WERI-Rb-1 (cell line): ENCODE data around the gene ADPRH.

ENCODE experiments used
- DNase-seq: peaks from one replicate; pipeline ENCODE4 v3.0.0-alpha.2; 2020
- H3K27ac ChIP-seq: fragments of 250-450 bp; sonication (Bioruptor Pico); 2 replicates; pipeline ENCODE4 v1.5.1; 2020; ENCODE audit warnings: mild to moderate bottlenecking, moderate library complexity
- H3K27me3 ChIP-seq: fragments of 250-450 bp; sonication (Bioruptor Pico); 2 replicates; pipeline ENCODE4 v1.5.1; 2021; ENCODE audit warnings: mild to moderate bottlenecking, low read depth, moderate library complexity; ENCODE audit not compliant: insufficient read depth, severe bottlenecking
- H3K36me3 ChIP-seq: fragments of 250-450 bp; sonication (Bioruptor Pico); 2 replicates; pipeline ENCODE4 v1.5.1; 2020; ENCODE audit warnings: mild to moderate bottlenecking, moderate library complexity
- H3K4me3 ChIP-seq: 2 replicates; pipeline ENCODE4 v1.5.1; 2011; ENCODE audit warnings: low read depth, mild to moderate bottlenecking, control low read depth, low read length
- H3K9me3 ChIP-seq: fragments of 250-450 bp; sonication (Bioruptor Pico); 2 replicates; pipeline ENCODE4 v1.5.1; 2021; ENCODE audit warnings: mild to moderate bottlenecking, moderate library complexity; ENCODE audit not compliant: severe bottlenecking
- TF ChIP-seq, protein P1 (sequence below): IDR thresholded peaks from 2 replicates; pipeline ENCODE4 v1.5.1; 2011; ENCODE audit warnings: low read depth, mild to moderate bottlenecking, control low read depth, inconsistent platforms, low read length

ADPRH gene

DNA sequence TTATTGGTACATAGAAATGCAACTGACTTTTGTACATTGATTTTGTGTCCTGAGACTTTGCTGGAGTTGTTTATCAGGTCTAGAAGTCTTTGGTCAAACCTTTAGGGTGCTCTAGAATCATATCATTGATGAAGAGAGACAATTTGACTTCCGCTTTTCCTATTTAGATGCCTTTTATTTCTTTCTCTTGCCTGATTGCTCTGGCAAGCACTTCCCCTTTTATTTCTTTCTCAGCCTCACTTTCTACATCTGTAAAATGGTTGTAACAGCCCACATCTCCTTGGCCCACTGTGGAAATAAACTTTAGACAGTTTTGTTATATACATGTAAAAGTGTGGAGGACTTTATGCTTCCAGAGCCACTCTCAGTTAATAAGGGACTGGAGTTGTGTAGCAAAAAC is 32.4 kb downstream of the ADPRH start:
- Histone ChIP-seq H3K9me3 (no peaks in the 10 kb centered on the region), H3K27me3 (no peaks in the 10 kb centered on the region), H3K4me3 (no peak overlapping the region), H3K36me3 (no peaks in the 10 kb centered on the region), H3K27ac (no peak overlapping the region)
- no peak for DNase-seq
- TF ChIP-seq, protein P1, sequence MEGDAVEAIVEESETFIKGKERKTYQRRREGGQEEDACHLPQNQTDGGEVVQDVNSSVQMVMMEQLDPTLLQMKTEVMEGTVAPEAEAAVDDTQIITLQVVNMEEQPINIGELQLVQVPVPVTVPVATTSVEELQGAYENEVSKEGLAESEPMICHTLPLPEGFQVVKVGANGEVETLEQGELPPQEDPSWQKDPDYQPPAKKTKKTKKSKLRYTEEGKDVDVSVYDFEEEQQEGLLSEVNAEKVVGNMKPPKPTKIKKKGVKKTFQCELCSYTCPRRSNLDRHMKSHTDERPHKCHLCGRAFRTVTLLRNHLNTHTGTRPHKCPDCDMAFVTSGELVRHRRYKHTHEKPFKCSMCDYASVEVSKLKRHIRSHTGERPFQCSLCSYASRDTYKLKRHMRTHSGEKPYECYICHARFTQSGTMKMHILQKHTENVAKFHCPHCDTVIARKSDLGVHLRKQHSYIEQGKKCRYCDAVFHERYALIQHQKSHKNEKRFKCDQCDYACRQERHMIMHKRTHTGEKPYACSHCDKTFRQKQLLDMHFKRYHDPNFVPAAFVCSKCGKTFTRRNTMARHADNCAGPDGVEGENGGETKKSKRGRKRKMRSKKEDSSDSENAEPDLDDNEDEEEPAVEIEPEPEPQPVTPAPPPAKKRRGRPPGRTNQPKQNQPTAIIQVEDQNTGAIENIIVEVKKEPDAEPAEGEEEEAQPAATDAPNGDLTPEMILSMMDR: no peak

DNA sequence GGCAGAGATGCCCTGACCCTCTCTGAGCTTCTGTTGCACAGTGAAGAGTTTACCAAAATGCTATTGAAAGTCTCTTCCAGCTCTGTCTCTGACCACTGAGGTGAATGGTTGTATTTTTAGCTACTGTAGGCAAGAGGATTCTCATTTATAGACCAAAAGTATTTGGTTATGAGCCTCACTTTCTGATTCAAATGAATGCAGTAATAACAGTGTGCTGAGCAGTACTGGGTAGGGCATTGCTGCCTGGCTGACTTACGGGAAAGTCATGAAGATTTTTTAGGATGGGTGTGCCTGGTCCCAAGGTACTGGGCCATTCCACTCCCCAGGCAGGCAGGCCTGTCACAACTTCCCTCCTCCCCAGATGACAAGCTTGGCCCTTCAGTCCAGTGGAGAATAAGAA is 33.9 kb downstream of the ADPRH start:
- Histone ChIP-seq H3K9me3 (no peaks in the 10 kb centered on the region), H3K27me3 (no peaks in the 10 kb centered on the region), H3K36me3 (no peaks in the 10 kb centered on the region), H3K27ac (no peak overlapping the region), H3K4me3 (no peak overlapping the region)
- TF ChIP-seq, protein P1: no peak
- no peak for DNase-seq

DNA sequence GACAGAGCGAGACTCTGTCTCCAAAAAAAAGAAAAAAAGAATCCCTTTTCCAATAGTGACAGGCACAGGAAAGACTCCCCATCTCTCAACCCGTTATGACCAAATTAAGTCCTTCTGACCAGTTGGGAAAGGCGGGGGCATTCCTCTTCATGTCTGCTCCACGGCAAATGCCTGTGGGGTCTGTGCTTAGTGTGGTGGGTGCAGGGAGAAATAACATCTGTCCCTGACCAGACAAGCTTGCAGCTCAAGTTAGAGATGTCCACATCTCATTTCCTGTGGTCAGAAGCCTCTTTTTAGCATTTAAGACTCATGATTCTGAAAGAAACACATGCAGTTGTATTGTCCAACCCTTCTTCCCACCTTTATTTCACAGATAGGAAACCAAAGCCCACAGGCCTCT is 34.6 kb downstream of the ADPRH start:
- DNase-seq: no peak
- Histone ChIP-seq H3K36me3 (no peaks in the 10 kb centered on the region), H3K27ac (no peak overlapping the region), H3K4me3 (no peak overlapping the region), H3K9me3 (no peaks in the 10 kb centered on the region), H3K27me3 (no peaks in the 10 kb centered on the region)
- TF ChIP-seq, protein P1: no peak

DNA sequence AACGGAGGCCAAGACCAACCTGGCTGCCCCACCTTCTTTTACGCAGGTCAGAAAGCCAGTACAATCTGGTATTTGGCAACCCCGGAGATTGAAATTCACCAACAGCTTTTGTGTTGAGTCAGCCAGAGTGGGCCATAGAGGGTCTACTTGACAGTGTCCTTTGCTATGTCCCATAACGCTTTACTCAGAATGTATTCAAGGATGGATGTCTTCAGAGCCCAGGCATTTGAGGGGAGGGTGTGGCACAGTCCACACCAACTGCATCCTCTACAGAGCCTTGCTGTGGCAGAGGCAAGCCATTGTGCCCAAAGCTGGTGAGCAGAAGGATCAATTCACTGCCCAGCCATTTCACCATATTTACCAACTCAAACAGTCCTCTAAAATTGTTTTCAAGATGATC is 36.8 kb downstream of the ADPRH start:
- Histone ChIP-seq H3K9me3 (no peaks in the 10 kb centered on the region), H3K4me3 (no peak overlapping the region), H3K27me3 (no peaks in the 10 kb centered on the region), H3K27ac (no peak overlapping the region), H3K36me3 (no peaks in the 10 kb centered on the region)
- TF ChIP-seq, protein P1: no peak
- no peak for DNase-seq

DNA sequence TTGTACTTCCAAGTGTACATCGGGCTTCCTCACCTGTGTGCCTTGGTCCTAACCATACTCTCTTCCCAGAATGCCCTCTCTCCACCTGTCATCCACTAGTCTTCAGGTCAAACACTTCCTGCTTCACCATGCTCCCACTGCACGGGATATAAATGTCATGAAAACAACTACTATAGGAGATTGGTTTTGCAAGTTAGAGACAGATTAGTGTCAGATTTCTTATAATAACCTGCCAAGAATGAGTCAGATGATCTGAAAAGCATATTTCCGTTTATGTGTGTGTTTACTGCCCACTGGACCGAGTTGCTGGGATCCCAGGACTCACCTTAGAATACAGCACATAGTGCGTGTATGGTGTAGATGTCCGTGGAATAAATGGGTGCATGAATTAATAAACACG is 39.8 kb downstream of the ADPRH start:
- H3K36me3 ChIP-seq: no peaks in the 10 kb centered on the region
- no peaks in the 10 kb centered on the region for H3K9me3 ChIP-seq
- no peak overlapping the region for H3K4me3 ChIP-seq
- no peak for DNase-seq
- H3K27me3 ChIP-seq: no peaks in the 10 kb centered on the region
- H3K27ac ChIP-seq: no peak overlapping the region
- TF ChIP-seq, protein P1: no peak

DNA sequence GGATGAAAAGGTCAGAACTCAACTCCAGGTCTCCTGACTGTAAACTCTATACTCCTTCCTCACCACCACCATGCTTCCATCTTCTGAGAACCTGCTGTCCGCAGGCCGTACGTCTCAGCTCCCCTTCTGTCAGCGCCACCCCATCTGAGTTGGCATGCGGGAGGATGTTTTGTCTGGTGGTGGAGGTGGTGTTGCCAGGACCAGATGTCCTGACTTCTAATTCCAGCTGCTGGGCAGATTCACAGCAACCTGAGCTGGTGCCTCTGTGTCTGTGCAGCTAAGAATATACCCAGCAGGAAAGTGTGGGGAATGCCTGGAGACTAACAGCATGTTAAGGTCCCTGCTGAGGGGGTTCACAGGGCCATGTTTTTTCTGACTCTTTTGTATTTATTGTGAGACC is 41.6 kb downstream of the ADPRH start:
- TF ChIP-seq, protein P1: no peak
- Histone ChIP-seq H3K4me3 (no peak overlapping the region), H3K27ac (no peak overlapping the region), H3K36me3 (no peaks in the 10 kb centered on the region), H3K9me3 (no peaks in the 10 kb centered on the region), H3K27me3 (no peaks in the 10 kb centered on the region)
- no peak for DNase-seq
